Adrenal gland (tissue), 5 donors: ENCODE results near the gene PPIP5K1.

ENCODE experiments used
- POLR2A ChIP-seq, 2 donors: fragments of 450-650 bp; IDR thresholded peaks; one replicate each; pipeline ENCODE4 v1.6.1; 2017; ENCODE audit warnings: antibody characterized with exemption in 2 of 2, mild to moderate bottlenecking in 2 of 2, moderate library complexity in 1 of 2
- TF ChIP-seq, protein P1 (sequence below), 6 experiments: fragments of 450-650 bp in 4 of 6; fragments of 200-600 bp in 2 of 6; sonication (generic) in 1 of 6; IDR thresholded peaks; 1 replicate in 5 of 6; 2 replicates in 1 of 6; pipeline versions ENCODE4 v1.5.1 to v1.8.0; 2016 to 2021; ENCODE audit warnings: antibody characterized with exemption in 6 of 6, mild to moderate bottlenecking in 2 of 6, moderate library complexity in 1 of 6
- donor health status: DM: no; HTN: no; CAD: no.

DNA sequence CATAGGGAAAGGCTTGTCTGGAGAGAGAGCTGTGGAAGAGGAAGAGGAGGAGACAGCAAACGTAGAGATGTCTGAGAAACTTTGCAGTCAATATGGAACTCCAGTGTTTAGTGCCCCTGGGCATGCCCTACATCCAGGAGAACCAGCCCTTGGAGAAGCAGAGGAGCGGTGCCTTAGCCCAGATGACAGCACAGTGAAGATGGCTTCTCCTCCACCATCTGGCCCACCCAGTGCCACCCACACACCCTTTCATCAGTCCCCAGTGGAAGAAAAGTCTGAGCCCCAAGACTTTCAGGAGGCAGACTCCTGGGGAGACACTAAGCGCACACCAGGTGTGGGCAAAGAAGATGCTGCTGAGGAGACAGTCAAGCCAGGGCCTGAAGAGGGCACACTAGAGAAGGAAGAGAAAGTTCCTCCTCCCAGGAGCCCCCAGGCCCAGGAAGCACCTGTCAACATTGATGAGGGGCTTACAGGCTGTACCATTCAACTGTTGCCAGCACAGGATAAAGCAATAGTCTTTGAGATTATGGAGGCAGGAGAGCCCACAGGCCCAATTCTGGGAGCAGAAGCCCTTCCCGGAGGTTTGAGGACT lies 65.7 kb downstream of the PPIP5K1 start:
- TF ChIP-seq, protein P1, sequence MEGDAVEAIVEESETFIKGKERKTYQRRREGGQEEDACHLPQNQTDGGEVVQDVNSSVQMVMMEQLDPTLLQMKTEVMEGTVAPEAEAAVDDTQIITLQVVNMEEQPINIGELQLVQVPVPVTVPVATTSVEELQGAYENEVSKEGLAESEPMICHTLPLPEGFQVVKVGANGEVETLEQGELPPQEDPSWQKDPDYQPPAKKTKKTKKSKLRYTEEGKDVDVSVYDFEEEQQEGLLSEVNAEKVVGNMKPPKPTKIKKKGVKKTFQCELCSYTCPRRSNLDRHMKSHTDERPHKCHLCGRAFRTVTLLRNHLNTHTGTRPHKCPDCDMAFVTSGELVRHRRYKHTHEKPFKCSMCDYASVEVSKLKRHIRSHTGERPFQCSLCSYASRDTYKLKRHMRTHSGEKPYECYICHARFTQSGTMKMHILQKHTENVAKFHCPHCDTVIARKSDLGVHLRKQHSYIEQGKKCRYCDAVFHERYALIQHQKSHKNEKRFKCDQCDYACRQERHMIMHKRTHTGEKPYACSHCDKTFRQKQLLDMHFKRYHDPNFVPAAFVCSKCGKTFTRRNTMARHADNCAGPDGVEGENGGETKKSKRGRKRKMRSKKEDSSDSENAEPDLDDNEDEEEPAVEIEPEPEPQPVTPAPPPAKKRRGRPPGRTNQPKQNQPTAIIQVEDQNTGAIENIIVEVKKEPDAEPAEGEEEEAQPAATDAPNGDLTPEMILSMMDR (IDR thresholded peaks at IDR 0.05) = no peak
- no peak for TF ChIP-seq POLR2A (IDR thresholded peaks at IDR 0.05)
